ENCODE results near the gene PIGH.

DNA sequence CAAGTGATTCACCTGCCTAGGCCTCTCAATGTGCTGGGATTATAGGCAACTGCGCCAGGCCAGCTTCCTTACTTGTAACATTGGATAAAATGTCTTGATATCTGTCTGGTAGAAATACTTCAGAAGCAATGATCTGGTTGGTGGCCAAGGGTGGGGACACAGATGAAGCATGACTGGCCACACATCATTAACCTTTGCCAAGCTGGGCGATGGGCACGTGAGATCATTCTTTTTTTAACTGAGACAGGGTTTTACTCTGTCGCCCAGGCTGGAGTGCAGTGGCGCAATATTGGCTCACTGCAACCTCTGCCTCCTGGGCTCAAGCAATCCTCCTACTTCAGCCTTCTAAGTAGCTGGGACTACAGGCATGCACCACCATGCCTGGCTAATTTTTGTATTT lies 35.8 kb downstream of the PIGH start:
- no peak for TF ChIP-seq POLR2A (IDR thresholded peaks at IDR 0.05; ENCODE audit: extremely low read depth, insufficient read length)
- no peak for TF ChIP-seq CTCF (IDR thresholded peaks at IDR 0.05; ENCODE audit: low read depth, low read length)
- no peak for TF ChIP-seq MYC (IDR thresholded peaks at IDR 0.05; ENCODE audit: low read depth, low read length)
